B cell (primary cell): ENCODE results near the gene NSFL1C. TPM values are rescaled to one million over a fixed set of nuclear protein-coding genes. Genes with fewer than 3 reads are reported as not detected.

Experiments used
- ATAC-seq: fragments of 200-7000 bp; cut with Tn5 transposase; one replicate; pipeline ENCODE4 v1.10.0; 2021; ENCODE audit warnings: low read depth, mild to moderate bottlenecking, moderate number of reproducible peaks, moderate library complexity
- CTCF ChIA-PET: fragments of 350-600 bp; sonication (Branson Sonifier 250); formaldehyde crosslinking; loops from one replicate; lab custom pipeline; 2021; ENCODE audit warnings: antibody characterized with exemption, inconsistent platforms; lab: Charles Lee
- POLR2A ChIA-PET: fragments of 350-600 bp; sonication (Branson Sonifier 250); formaldehyde crosslinking; loops from one replicate; lab custom pipeline; 2021; ENCODE audit warnings: antibody characterized with exemption; lab: Charles Lee
- DNase-seq: peaks from one replicate; pipeline ENCODE4 v3.0.0; 2013
- H2AFZ ChIP-seq: 2 replicates; pipeline ENCODE4 v1.6.1; 2012; ENCODE audit warnings: mild to moderate bottlenecking, low read depth, low read length; ENCODE audit not compliant: insufficient read depth, poor library complexity, severe bottlenecking
- H3K27ac ChIP-seq, 2 donors: 1 replicate in 1 of 2; 2 replicates in 1 of 2; pipeline ENCODE4 v1.5.1; 2012 to 2013; ENCODE audit warnings: low read length in 2 of 2, mild to moderate bottlenecking in 2 of 2, moderate library complexity in 1 of 2
- H3K27me3 ChIP-seq, 4 experiments: fragments of 200-600 bp in 1 of 4; sonication (generic) in 1 of 4; replicated peaks in 1 of 4; 1 replicate in 2 of 4; 2 replicates in 2 of 4; pipeline versions ENCODE4 v1.6.1 to v1.7.0; 2013 to 2016; ENCODE audit warnings: low read length in 3 of 4, mild to moderate bottlenecking in 2 of 4, mixed read lengths in 1 of 4, moderate library complexity in 1 of 4; ENCODE audit not compliant: insufficient read depth in 4 of 4, control insufficient read depth in 3 of 4; ENCODE audit errors: control extremely low read depth in 1 of 4
- H3K36me3 ChIP-seq, 2 experiments: replicated peaks in 1 of 2; 1 replicate in 1 of 2; 2 replicates in 1 of 2; pipeline versions ENCODE4 v1.6.1 to v1.7.1; 2013; ENCODE audit warnings: low read length in 1 of 2; ENCODE audit not compliant: insufficient read depth in 2 of 2, control insufficient read depth in 1 of 2; ENCODE audit errors: control extremely low read depth in 1 of 2, extremely low read depth in 1 of 2
- H3K4me1 ChIP-seq, 2 donors: fragments of 200-600 bp in 1 of 2; sonication (generic) in 1 of 2; 1 replicate in 1 of 2; 2 replicates in 1 of 2; pipeline versions ENCODE4 v1.5.1 to v1.6.1; 2013 to 2017; ENCODE audit warnings: low read length in 2 of 2; ENCODE audit not compliant: control insufficient read depth in 2 of 2, insufficient read depth in 2 of 2
- H3K4me2 ChIP-seq: replicated peaks from 2 replicates; pipeline ENCODE3; 2012; ENCODE audit warnings: mild to moderate bottlenecking, low read depth, low read length; ENCODE audit not compliant: poor library complexity, severe bottlenecking
- H3K4me3 ChIP-seq, 5 experiments: fragments of 200-600 bp in 1 of 5; sonication (generic) in 1 of 5; 1 replicate in 3 of 5; 2 replicates in 2 of 5; pipeline versions ENCODE4 v1.5.1 to v1.7.0; 2011 to 2016; ENCODE audit warnings: low read length in 4 of 5, mild to moderate bottlenecking in 4 of 5, low read depth in 2 of 5, control low read depth in 1 of 5, moderate library complexity in 1 of 5; ENCODE audit not compliant: insufficient read depth in 1 of 5; ENCODE audit errors: control extremely low read depth in 1 of 5, extremely low read depth in 1 of 5
- H3K79me2 ChIP-seq: fragments of 200-600 bp; sonication (generic); one replicate; pipeline ENCODE4 v1.6.0; 2016; ENCODE audit warnings: low read length; ENCODE audit not compliant: control insufficient read depth, insufficient read depth
- H3K9ac ChIP-seq: fragments of 200-600 bp; sonication (generic); 2 replicates; pipeline ENCODE4 v1.6.1; 2017; ENCODE audit warnings: mild to moderate bottlenecking, low read length, moderate library complexity
- H3K9me3 ChIP-seq, 3 donors: one replicate each; pipeline versions ENCODE4 v1.6.1 to v1.7.1; 2013; ENCODE audit warnings: low read length in 2 of 3; ENCODE audit not compliant: control insufficient read depth in 2 of 3, insufficient read depth in 1 of 3; ENCODE audit errors: control extremely low read depth in 1 of 3
- H4K20me1 ChIP-seq: 2 replicates; pipeline ENCODE4 v1.6.0; 2012; ENCODE audit warnings: mild to moderate bottlenecking, low read length; ENCODE audit not compliant: insufficient read depth, control insufficient read depth, poor library complexity, severe bottlenecking
- H3K27ac Mint-ChIP-seq: one replicate; pipeline ENCODE4 v1.8.0; 2021; ENCODE audit warnings: mixed read lengths
- H3K27me3 Mint-ChIP-seq: one replicate; pipeline ENCODE4 v1.8.0; 2021; ENCODE audit warnings: mixed read lengths
- H3K4me1 Mint-ChIP-seq: one replicate; pipeline ENCODE4 v1.8.0; 2021; ENCODE audit warnings: mixed read lengths
- H3K4me3 Mint-ChIP-seq: one replicate; pipeline ENCODE4 v1.8.0; 2021; ENCODE audit warnings: mixed read lengths
- H3K9me3 Mint-ChIP-seq: one replicate; pipeline ENCODE4 v1.8.0; 2022; ENCODE audit warnings: mixed read lengths; ENCODE audit not compliant: insufficient read depth
- EZH2 ChIP-seq: IDR thresholded peaks from 2 replicates; pipeline ENCODE4 v1.6.1; 2012; ENCODE audit warnings: borderline replicate concordance, low read depth, mild to moderate bottlenecking, moderate library complexity, low read length; ENCODE audit not compliant: insufficient read depth, poor library complexity, severe bottlenecking
- WGBS: methylation state at CpG from one replicate; pipeline ENCODE4 v1.1.5; 2013; ENCODE audit warnings: missing lambda C conversion rate; ENCODE audit not compliant: insufficient coverage; 5-methylcytosine and 5-hydroxymethylcytosine counted together
- intact Hi-C: fragments of 100-400 bp; cut with micrococcal nuclease; formaldehyde crosslinking; loops from one replicate; pipeline ENCODE4 v1.10.0; 2022
- polyA plus RNA-seq: library from polyadenylated mRNA; depleted of rRNA; stranded (reverse); fragments of >200 nt; gene quantifications from 2 replicates; pipeline ENCODE4 v1.2.3, GENCODE V29; 2012
- total RNA-seq, 2 donors: library from RNA; stranded (reverse); fragments of 120-200 nt in 1 of 2; gene quantifications; 1 replicate in 1 of 2; 2 replicates in 1 of 2; pipeline versions ENCODE4 v1.2.3 to v1.2.4, GENCODE V29; 2013 to 2022
- TF ChIP-seq, protein P1 (sequence below): fragments of 200-600 bp; IDR thresholded peaks from one replicate; pipeline ENCODE4 v1.8.0; 2022; ENCODE audit warnings: antibody characterized with exemption, mild to moderate bottlenecking

NSFL1C gene
- total and polyA plus RNA-seq, 2 donors (not counting 1 experiment from before 2014, with no cell fraction given) = 24.1 to 80.3 TPM

- peaks cover 9% of the 10 kb centered on the region for H3K9me3 Mint-ChIP-seq
- Histone ChIP-seq H2AFZ (no peak overlapping the region), H3K79me2 (no peaks in the 10 kb centered on the region), H3K27ac (no peak overlapping the region), H3K4me1 (no peaks in the 10 kb centered on the region), H3K4me3 (no peak overlapping the region), H3K36me3 (no peaks in the 10 kb centered on the region), H3K4me2 (no peak overlapping the region), H3K9ac (no peak overlapping the region), H4K20me1 (no peaks in the 10 kb centered on the region), H3K27me3 (peaks cover 0 to 8% (median 1%) of the 10 kb centered on the region in 4 experiments), H3K9me3 (peaks cover 0 to 23% (median 9%) of the 10 kb centered on the region in 3 donors)
- TF ChIP-seq EZH2 = no peak
- TF ChIP-seq, protein P1, sequence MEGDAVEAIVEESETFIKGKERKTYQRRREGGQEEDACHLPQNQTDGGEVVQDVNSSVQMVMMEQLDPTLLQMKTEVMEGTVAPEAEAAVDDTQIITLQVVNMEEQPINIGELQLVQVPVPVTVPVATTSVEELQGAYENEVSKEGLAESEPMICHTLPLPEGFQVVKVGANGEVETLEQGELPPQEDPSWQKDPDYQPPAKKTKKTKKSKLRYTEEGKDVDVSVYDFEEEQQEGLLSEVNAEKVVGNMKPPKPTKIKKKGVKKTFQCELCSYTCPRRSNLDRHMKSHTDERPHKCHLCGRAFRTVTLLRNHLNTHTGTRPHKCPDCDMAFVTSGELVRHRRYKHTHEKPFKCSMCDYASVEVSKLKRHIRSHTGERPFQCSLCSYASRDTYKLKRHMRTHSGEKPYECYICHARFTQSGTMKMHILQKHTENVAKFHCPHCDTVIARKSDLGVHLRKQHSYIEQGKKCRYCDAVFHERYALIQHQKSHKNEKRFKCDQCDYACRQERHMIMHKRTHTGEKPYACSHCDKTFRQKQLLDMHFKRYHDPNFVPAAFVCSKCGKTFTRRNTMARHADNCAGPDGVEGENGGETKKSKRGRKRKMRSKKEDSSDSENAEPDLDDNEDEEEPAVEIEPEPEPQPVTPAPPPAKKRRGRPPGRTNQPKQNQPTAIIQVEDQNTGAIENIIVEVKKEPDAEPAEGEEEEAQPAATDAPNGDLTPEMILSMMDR = no peak
- ChIA-PET CTCF (interaction anchor here (0.6 kb wide), 1 partner anchor 868 kb away, joined by 6 read pairs; no protein-coding TSS in a partner anchor), POLR2A (no interaction called here)
- H3K27ac Mint-ChIP-seq = no peak overlapping the region
- no peak for ATAC-seq
- H3K4me3 Mint-ChIP-seq = no peak overlapping the region
- peaks cover 4% of the 10 kb centered on the region for H3K27me3 Mint-ChIP-seq
- no peaks in the 10 kb centered on the region for H3K4me1 Mint-ChIP-seq
- WGBS = 87% methylated on average over 8 of the region's 8 CpGs
- no peak for DNase-seq
- intact Hi-C loops = no loop called here
Measured at GRCh38 chr20:1415667-1416468, 50.8 kb downstream of the NSFL1C start.

DNA sequence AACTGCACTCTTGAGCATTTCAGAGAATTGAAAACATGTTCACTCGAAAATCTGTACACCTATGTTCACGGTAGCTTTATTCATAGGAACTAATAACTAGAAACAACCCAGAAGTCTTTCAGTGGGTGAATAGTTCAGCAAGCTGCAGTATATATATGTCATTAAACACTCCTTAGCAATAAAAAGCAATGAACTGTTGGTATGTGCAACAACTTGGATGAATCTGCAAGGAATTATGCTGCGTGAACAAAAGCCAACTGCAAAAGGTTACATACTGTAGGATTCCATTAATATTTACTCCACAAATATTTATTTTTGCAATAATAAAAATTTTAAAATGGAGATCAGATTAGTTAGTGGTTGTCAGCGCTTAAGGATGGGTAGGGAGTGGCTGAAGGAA, 51.7 kb downstream of the NSFL1C start:
- WGBS = no CpG with 5 or more reads among the region's 4 CpGs

More for the DNA sequence above, 51.7 kb downstream of the NSFL1C start:
- Histone ChIP-seq H3K79me2 (no peaks in the 10 kb centered on the region), H3K27ac (no peak overlapping the region), H3K4me3 (no peak overlapping the region), H3K27me3 (peaks cover 0 to 8% (median 3%) of the 10 kb centered on the region in 4 experiments), H3K9ac (no peak overlapping the region), H3K4me2 (no peak overlapping the region), H4K20me1 (no peaks in the 10 kb centered on the region), H3K4me1 (no peaks in the 10 kb centered on the region), H3K9me3 (peaks cover 0 to 14% (median 8%) of the 10 kb centered on the region in 3 donors), H2AFZ (no peak overlapping the region), H3K36me3 (no peaks in the 10 kb centered on the region)
- DNase-seq = no peak
- ChIA-PET POLR2A (no interaction called here), CTCF (no interaction called here)
- H3K27ac Mint-ChIP-seq = no peak overlapping the region
- no peak overlapping the region for H3K4me3 Mint-ChIP-seq
- ATAC-seq = no peak
- H3K9me3 Mint-ChIP-seq = peaks cover 6% of the 10 kb centered on the region
- intact Hi-C loops = no loop called here
- peaks cover 8% of the 10 kb centered on the region for H3K27me3 Mint-ChIP-seq
- no peaks in the 10 kb centered on the region for H3K4me1 Mint-ChIP-seq
- no peak for TF ChIP-seq EZH2
- TF ChIP-seq, protein P1 = no peak
